GM21367 (cell line): ENCODE measurements around the gene HEMK1.

Experiments used
- ATAC-seq: cut with Tn5 transposase; IDR thresholded peaks from one replicate; pipeline ENCODE4 v1.9.1; 2021; ENCODE audit not compliant: unreplicated experiment

Gene HEMK1

DNA sequence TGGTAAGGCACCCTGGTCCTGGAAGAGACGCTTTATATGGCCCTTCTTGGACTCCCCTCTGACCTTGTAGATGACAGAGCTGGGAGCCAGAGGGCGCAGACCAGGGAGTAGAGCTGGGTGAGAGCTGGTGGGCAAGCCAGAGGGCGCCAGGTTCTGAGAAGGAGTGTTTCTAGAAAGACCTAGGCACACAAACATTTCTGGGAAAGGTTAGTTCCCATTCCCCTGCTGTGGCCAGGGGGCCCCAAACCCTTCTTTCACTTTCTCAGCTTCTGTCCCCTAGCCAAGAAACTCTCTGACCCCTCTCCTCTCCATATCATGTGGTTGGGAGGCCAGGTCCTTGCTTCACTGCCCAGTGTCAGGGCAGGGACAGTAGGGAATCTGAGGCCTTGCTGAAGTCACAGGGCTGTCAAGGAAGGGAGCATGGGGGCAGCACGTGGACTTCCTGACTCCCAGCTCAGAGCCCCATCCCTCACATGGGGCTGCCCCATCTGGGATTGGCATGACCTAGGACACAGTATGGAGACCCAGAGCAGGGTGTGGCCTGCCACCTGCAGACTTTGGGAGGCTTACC, 3.6 kb downstream of the HEMK1 start:
- no peak for ATAC-seq

DNA sequence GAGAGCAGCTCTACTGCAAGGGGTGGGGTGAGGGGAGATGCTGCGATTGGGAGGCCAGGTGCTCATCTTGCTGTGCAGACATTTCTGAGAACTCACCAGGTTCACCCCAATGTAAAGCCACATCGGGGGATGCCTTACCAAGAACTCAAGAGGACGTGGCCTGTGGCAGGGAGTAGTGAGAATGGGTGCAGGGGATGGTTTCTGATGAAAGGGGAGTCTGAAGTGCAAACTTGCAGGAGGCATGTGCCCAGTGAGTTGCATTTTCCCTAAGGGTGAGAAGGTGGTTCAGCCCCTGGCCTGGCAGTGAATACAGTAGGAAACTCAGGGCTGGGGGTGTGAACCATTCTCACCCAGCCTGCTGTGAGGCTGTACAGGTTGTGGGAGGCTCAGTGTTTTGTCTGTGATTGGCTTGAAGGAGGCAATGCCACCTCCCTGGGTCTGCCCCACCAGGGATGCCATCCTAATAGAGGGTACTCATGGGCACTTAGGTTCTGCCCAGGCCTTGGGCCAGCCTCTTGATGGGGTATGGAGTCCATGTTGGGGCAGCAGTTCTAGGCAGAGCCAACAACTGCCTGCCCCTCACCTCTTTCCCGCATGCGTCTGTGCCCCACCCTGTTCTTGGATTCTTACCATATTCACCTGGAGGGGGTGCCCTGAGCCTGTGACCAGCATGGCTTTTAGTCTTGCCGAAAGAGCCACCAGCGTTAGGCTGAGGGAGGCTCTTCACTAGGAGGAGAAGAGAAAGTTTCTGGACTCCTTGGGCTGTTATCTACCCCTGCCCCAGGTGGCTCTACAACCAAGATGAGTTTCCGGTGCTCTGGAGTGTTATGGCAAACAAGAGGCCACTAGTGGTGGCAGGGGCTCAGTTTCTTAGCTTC, 4.5 kb downstream of the HEMK1 start:
- ATAC-seq: no peak

DNA sequence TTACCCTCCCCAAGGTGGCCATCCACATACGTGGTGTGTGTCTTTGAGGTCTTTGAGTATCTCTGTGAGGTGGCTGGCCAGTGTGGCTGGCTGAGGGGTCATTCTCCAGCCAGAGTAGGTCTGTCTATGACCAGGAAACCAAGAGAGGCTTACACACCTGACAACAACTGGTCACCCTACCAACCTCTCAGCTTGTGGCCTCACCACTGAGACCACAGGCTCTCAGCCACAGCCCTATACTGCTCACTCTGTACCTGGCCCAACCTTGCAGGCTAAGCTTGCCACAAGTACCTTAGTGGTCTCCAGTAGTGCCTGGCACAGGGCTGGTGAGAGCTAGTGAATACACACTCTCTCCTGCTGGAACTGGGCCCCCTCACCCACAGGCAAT, 5.1 kb downstream of the HEMK1 start:
- no peak for ATAC-seq

DNA sequence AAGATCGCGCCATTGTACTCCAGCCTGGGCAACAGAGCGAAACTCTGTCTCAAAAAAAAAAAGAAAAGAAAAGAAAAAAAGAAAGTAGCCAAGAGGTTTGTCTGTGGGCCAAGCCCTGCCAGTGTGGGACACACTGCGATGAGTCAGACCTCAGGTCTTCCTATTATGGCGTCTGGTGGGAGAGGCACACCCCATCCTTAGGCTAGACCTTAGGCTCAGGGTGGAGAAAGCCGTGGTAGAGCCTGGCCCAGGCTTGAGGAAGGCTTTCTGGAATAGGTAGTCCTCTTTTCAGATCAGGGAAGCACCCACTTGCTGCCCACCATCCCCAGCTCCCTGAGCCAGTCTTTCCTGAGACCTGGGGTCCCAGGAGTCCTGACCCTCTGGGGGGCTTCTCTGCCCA, 6.0 kb downstream of the HEMK1 start:
- no peak for ATAC-seq

DNA sequence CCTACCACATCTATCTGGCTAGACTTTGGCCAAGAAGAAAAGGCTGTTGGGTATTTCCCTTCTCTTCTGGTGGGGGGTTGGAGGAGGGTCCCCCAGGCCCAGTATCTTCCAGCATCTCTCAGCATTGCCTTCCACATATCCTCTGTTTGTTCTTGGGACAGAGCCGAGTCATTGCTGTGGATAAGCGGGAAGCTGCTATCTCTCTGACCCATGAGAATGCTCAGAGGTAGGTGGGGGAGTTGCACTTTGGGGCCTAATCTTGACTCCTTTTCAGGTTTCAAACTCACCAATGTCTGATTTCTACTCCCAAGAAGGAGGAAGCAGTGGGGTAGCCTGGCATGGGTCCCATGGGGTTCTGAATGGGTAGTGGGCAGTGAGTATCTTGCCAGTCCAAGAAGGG, 8.0 kb downstream of the HEMK1 start:
- no peak for ATAC-seq

DNA sequence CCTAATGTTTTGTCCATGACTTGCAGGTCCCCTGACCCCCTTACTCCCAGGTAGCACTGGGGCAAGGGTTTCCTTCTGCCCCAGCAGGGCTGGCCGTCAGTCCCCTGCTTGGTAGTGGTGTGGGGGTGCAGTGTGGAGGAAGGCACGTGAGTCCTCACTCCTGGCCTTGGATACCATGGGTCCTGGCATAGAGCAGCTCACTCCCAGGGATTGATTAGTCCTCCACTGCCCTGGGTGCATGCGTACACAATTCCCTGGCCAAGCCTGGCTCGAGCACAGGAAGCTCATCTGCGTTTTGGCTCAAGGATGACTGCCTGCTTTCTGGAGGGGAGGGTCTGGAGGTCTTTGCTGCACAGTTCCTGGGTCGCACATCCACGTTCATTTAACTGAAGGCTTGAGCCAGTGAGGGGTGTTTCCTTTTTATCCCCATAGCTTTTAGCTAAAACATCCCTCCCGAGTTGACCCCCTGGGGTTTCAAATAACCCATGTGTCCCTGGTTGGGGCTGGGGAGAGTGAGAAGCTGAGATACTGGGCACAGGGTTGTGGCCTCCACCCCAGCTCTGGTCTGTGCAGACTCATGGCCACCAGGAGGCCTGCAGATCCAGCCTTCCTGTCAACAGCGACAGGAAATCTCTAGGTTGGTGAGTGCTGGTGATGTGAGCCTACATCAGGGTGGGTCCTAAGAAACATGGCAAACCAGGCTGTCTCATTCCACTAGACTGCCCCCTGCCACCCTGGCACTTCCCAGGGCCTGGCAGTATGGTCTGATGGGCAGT, 11.5 kb downstream of the HEMK1 start:
- no peak for ATAC-seq

DNA sequence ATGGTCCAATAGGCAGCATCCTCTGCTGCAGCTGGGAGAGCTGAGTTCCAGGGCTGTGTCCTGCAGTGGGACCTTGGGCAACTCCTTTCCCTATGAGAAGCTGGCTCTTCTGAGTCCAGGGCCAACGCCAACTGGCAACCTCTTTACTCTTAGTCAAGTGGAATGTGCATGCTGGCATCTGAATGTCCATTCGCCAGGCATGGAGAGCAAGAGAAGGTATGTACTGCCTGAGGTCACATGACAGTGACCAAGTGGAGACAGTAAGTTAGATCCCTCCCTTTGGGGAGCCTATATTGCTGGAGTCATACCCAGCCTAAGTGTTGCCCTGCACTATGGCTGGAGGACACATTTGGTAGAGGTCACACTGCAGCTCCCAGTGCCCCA, 12.1 kb downstream of the HEMK1 start:
- ATAC-seq: no peak

DNA sequence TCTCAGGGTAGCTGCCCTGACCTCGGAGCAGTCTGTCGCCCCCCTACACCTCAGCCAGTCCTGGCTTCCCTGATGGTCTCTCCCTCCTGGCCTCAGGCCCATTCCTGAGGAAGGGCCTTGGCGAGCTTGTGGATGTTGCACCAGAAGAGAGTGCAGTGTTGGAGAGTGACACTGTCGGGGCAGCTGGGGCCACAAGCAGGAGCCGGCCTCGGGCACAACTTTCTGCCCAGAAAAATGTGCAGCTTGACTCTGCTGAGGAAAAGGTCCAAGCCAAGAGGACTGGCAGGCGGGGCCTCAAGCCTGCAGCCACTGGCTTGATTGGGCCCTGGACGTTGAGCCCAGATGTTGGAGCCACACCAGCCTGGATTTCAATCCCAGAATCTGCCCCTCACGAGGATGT, 12.8 kb downstream of the HEMK1 start:
- ATAC-seq: no peak

DNA sequence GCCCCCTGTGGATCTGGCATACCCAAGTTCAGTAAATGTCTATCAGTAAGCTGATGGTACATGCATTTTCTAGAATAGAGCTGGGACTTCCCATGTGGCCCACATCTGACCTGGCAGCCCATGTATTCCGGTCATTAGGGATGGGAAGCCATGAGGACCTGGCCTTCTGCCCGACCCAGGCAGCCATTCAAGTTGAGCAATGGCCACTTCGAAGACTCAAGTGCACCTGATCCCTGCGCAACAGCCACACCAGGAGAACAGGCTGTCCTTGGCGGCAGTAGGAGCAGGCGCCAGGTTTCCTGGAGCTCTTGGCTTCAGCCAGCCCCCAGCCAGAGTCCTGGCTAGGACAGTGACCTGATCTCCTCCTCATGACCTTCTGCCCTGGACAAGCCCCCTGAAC, 14.6 kb downstream of the HEMK1 start:
- ATAC-seq: no peak

DNA sequence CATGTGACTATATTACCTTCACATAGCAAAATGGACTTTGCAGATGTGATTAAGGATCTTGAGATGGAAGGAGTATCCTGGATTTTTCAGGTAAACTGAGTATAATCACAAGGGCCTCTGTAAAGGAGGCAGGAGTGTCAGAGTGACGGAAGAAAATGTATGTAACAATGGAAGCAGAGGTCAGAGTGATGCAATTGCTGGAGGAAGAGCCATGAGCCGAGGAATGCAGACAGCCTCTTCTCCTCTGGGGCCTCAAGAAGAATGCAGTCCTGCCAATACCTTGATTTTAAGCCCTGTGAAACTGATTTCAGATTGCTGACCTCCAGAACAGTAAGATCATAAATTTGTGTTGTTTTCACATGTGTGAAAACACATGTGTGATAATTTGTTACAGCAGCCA, 15.1 kb downstream of the HEMK1 start:
- no peak for ATAC-seq

DNA sequence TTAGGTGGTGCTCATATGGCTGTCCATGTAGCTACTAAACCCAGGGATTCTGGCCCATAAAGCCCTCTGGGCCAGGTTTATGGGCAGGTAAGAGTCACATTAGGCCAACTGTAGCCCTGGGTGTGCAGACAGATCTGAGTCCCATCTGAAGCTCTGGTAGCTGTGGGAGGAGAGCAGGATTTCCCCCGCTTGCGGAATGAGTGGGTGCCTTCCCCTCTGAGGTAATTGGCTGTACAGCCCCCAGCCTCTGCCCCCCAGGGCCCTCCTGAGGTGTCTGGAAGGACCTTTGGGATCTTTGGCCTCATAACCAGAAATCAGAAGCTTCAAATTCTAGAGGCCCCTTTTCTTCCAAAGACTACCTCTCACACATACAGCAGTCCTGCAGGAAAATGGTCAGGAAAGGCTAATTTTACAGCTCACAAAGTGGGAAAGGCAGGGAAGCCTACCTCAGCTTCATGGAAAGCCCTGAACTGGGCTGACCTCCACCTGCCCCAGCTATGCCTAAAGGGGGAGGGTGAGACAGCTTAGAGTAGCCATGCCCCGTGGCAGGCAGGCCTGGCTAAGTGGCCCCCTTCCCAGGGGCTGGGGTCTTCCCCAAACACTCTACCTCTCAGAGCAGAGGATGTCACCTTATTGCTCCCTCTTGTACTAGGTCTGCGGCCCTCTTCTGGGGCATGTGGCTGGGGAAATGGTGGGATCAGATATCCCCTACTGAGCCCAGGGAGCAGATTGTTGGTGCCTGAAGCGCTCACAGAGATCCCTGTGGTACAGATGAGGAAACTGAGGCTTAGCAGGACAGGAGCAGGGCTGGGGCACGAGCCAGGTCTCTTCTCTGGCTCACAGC, 16.8 kb downstream of the HEMK1 start:
- no peak for ATAC-seq

DNA sequence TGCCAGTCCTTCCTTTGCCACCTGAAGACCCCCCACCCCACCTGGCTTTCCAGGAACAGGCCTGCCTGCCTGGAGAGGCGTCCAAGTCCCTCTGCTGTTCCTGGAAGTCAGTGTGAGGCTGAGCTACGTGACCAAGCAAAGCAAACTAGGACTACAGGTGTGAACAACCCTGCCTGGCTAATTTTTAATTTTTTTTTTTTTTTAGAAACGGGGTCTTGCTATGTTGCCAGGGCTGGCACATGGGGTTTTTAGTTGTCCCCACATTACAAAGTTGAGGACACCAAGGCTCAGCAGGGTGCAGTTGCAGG, 17.4 kb downstream of the HEMK1 start:
- no peak for ATAC-seq

DNA sequence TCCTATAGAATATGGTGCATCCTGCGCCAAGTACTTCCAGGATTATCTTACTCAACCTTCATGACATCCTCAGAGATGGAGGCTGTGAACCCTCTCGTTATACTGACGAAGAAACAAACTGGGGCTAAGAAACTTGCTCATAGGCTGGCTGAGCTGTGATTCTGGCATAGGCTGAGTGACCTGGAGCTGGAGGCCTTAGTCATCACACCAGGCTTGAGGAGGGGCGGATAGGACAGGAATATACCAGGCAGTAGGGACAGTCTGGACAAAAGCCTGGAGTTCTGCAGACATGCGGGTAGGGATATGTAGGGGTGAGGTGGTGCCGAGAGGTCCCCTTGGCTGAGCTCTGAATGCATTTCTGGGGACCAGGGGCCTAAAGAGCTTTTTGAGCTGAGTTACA, 18.1 kb downstream of the HEMK1 start:
- ATAC-seq: no peak

DNA sequence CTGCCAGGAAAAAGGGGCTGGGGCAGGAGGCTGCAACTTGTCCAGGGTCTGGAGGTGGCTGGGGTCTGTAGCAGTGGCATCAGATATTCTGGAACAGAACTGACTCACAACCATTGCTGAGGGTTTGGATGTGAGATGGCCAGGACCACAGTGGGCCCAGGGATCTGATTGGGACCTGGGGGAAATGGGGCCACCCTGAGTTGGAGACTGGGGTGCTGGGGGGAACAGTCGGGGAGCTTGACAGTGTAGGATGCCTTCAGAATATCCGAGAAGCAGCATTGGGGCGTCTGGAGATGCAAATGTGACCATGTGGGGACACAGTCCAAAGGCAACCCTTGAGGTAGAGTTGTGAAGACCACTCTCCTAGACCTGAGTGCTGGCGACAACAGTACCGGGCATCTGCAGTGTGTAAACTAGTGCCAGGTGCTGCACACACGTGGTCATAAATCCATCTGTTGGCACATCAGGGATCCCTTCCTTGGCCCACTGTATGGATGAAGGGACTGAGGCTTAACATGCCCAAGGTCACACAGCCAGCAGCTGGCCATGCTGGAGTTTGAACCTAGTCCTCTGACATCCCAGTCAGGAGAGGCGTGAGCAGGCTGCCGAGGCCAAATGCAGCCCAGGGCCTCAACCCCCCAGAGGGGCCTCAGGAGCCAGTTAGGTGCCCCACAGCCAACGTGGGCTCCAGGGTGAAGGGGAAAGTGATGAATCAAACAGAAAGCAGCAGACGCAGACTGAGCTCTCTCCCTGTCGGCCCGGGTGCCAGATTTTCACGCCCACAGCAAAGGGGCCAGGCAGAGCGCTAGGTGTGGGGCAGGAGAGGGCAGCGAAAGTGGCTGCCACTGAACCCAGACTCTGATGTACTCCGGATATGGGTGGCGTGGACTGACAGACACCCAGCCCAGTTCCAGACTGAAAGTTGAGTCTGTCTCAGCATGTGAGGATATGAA, 18.8 kb downstream of the HEMK1 start:
- no peak for ATAC-seq

DNA sequence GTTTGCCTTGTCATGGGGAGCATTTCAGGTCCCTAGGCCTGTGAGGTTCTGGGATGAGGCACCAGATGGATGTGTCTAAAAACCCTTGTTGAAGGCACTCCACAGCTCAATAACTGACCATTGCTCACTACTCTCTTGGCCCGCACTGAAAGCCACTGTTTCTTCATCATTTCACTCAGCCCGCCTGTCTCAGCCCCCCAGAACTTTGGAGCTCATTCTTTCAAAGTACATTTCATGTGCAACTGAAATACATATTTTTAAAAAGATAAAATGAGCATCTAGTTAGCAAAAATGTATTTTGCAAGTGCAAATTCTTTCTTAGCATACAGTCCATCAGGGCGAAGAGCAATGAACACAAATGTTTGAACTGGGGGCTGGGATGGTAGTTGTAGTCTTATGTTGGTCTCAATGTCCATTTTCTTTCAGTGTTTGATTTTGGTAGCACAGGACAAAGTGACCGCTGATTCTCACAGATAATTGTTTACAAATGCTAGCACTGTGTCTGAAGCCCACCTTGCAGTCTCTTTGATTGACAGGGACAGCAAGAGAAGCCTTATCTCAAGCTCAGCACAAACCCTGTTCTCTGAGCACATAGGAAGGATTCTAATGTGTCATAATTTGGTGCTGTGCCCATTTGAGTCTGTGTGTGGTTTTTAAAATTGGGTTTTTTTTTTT, 19.6 kb downstream of the HEMK1 start:
- ATAC-seq: no peak

DNA sequence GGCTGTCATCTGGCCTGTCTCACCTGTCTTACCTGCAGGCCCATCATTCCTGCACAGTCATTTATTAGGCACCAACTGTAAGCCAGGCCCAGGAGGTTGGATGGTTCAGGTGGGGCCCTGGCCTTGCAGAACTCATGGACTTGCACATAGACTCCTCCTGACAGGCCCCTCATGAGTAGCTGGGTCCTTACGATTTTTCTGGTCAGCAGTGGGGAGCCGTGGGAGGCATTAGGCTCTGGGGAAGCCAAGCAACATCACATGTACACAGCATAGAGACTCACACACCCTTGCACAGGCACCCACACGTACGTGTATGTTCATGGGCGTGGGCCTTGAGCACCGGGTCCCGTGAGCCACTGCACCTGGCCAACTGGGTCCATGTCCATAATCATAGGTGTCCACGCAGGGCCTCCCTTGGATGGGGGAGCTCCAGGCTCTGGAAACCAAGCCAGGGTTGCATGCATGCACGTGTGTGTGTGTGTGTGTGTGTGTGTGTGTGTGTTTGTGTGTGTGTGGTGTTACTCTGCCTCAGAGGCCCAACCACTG, 21.9 kb downstream of the HEMK1 start:
- no peak for ATAC-seq

DNA sequence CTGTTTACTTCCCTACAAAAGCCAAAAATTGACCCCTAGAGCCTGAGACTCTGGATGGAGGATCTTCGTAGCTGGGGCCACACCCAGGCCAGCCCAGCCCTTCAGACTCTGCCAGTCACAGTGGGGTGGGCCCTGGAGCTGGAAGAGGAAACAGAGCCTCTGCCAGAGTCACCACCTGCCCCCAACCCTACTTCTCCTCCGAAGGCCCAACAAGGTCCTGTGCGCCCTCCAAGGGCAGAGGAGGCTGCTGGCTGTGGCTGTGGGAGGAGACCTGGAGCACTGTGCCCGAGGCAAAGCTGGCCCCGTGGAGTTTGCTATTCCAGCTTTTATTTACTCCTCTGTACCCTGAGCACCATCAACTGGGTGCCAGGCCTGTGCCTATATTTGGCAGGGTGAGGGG, 23.2 kb downstream of the HEMK1 start:
- no peak for ATAC-seq

DNA sequence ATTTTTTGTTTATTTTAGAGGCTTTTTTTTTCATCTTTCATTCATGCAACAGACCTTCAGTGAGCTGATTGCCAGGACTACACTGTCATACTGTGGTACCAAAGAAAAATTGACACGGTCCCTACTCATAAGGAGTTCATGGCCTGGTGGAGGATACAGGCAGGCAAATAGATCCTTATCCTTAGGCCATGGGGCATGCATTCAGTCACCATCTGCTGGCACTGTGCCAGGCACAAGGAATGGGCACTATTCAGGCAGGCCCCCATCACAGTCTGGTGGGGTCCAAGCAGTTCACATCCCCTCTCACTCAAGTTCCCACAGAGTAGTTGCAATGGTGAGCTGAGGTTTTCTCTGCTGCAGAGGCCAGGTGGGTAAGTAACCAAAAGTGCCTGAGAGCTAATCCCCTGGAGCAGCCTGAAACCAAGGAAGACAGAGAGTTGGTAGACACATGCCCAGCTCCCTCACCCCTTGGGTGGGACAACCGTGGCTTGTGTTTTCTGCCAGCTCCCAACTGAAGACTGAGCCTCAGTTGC, 25.0 kb downstream of the HEMK1 start:
- ATAC-seq: no peak

DNA sequence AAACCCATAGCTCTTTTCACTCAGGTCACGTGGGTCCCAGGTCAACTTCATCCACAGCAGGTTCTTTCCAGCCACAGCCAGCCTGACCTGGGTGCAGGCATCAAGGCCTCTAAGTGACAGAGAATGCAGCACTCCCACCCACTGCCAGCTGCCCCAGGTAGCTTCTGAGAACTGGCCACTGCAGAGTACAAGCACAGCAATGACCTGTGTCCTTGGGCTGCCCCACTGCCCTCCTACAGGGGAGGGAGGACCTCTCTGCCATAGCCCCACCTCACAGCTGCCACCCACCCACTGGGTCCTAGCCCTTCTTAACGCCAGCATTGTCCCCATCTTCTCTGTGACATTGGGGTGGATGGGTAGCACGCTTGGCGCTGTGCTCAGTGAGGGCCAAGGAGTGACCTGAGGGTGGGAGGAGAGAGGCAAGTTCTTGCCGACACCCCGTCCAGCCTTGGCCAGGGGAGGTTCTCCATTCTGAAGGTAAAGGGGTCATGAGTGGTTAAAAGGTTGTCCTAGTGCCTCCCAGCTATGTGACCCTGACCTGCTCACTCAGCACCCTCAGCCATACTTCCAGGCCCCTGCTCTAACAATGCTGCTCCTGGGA, 29.9 kb downstream of the HEMK1 start:
- no peak for ATAC-seq
